GM12865 (cell line): ENCODE measurements around the gene CDC42BPG.

Experiments
- DNase-seq: peaks from one replicate; pipeline ENCODE4 v3.0.0; 2010; ENCODE audit warnings: low read depth
- H3K4me3 ChIP-seq: 2 replicates; pipeline ENCODE4 v1.5.1; 2011; ENCODE audit warnings: mild to moderate bottlenecking, low read depth, low read length, control low read depth
- TF ChIP-seq, protein P1 (sequence below): IDR thresholded peaks from 2 replicates; pipeline ENCODE4 v1.5.1; 2011; ENCODE audit warnings: low read length, control low read depth, low read depth, inconsistent platforms; ENCODE audit not compliant: insufficient read depth; ENCODE audit errors: missing control alignments

Gene CDC42BPG

DNA sequence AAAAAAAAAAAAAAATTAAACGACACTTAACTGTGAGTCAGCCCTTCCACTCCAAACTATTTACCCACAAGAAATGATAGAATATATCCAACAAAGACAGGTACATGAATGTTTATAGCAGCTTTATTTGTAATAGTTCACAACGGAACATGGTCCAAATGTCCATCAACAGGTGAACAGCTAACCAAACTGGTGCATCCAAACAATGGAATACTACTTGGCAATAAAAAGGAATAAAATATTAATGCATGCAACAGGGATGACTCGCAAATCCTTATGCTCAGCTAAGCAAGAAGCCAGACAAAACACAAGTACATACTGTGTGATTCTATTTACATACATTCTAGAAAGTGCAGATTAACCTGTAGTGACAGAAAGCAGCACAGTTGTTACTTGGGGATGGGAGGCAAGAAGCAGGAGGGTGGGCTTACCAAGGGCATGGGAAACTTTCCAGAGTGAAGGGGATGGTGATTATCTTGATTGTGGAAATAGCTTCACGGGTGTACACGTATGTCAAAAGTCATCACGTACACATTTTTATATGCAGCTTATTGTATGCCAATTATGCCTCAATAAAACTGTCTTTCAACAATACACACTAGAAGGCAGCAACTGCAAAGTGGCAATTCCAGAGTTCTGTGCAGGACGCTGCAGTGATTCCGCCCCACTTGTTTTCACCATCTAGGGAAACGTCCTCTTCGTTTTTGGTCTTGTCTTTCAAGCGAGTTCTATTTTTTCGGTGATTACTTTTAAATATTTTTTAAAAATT is 59.5 kb downstream of the CDC42BPG start:
- no peak overlapping the region for H3K4me3 ChIP-seq
- TF ChIP-seq, protein P1, sequence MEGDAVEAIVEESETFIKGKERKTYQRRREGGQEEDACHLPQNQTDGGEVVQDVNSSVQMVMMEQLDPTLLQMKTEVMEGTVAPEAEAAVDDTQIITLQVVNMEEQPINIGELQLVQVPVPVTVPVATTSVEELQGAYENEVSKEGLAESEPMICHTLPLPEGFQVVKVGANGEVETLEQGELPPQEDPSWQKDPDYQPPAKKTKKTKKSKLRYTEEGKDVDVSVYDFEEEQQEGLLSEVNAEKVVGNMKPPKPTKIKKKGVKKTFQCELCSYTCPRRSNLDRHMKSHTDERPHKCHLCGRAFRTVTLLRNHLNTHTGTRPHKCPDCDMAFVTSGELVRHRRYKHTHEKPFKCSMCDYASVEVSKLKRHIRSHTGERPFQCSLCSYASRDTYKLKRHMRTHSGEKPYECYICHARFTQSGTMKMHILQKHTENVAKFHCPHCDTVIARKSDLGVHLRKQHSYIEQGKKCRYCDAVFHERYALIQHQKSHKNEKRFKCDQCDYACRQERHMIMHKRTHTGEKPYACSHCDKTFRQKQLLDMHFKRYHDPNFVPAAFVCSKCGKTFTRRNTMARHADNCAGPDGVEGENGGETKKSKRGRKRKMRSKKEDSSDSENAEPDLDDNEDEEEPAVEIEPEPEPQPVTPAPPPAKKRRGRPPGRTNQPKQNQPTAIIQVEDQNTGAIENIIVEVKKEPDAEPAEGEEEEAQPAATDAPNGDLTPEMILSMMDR = no peak
- DNase-seq = no peak

DNA sequence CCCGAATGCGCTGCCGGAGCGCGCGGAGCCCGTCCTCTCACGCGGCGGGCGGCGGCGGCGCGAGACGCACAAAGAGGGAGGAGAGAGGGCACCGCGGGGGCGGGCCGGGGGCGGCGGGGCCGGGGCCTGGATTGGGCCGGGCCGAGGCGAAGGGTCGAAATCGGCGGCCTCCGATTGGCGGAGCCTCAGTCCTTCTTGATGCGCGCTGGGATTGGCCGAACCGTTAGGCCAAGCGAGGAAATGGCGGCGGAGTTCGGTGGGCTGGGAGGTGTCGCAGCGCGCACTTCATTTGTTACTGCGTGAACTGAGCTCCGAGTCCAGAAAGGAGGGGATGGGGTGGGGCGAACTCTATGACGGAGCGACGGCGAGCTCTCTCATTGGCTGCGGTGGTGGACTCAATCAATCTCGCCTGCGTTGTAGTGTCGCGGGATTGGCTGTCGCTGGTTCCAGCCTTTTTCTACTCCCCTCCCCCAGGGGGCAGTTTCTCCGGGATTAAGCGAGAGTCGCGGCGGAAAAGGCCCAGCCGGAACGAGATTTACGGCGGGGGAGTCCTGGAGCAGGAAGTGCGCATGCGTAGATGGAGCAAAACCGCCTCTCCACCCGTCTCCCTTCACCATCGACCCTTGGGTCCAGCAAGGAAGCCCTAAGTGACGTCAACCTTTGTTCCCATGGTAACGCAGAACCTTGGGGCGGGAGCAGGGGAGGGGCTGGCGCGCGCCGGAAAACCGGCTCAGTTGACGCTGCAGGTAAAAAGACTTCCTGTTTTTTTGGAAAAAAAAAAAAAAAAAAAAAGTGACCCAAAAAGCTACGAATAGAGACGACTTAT is 65.8 kb downstream of the CDC42BPG start, which contains the start of gene SF1:
SF1 (minus strand) TSS at position 70 of the 826 bp plus-strand sequence. CDS start 150 bp downstream, outside the sequence.
- TF ChIP-seq, protein P1 = no peak
- peak; percentile 100 for DNase-seq
- H3K4me3 ChIP-seq = peak within 1 kb of the TSS; percentile 95

DNA sequence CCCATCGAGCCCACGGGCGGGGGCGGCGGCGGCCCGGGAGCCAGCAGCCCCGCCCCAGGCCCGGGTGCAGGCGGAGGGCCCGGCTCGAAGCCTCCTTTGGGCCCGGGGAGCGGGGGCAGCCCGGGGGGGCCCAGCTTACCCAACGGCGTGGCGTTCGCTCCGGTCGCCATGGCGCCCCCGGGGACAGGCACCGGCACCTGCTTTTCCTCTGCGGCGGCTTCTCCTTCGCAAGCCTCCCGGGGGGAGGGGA is 66.3 kb downstream of the CDC42BPG start:
- peak overlapping the region; percentile 86 for H3K4me3 ChIP-seq
- TF ChIP-seq, protein P1 = no peak
- DNase-seq = no peak

DNA sequence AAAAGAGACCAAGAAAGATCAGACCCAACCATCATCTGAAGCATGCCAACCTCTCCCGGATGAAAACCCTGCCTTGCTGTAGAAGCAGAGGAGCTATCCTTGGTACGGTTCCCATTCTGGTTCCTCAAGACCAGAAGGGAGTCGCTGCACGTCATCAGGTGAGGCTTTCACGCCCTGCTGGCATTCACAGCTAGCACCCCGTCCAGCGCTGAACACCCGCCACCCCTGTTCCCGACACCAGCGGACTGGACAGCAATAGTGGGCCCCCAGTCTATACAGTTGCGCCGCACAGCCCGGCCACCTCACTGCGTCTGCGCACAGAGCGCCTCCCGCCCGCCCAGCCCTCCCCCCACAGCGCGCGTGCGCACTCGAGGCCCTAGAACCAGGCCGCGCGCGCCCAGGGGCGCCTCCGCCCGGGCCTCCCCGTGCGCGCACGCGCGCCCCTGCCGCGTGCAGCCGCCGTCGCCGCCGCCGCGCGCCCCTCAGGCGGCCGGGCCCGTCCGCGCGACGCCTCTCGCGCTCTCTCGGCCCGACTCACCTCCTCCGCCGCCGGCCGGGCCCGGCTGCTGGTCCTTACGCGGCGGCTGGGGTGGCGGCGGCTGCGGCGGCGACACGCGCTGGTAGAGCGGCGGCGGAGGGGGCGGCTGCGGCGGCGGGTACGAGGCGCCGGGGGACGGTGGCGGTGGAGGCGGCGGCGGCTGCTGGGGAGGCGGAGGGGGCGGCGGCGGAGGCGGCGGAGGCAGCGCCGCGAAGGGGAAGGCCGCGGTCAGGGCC is 66.8 kb downstream of the CDC42BPG start:
- peak; percentile 91 for DNase-seq
- TF ChIP-seq, protein P1 = no peak
- peak overlapping the region; percentile 95 for H3K4me3 ChIP-seq

DNA sequence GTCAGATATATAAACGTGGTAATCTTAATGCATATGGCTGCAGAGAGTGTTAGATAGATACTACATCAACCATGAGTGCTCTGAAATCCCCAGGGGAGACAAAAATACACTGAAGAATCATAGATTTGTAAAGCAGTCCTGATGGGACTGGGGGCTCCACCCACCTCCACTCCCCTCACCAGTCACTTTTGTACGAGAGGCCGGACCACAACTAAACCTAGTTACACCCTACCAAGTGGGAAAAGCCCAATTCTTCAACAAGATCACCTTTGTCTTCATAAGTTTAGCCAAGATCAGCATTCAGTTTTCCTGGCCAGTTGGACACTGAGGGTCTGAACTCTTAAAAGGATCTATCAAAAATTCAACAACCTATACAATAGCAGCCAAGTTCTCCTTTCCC is 67.6 kb downstream of the CDC42BPG start:
- TF ChIP-seq, protein P1 = no peak
- DNase-seq = no peak
- peak overlapping the region; percentile 95 for H3K4me3 ChIP-seq

DNA sequence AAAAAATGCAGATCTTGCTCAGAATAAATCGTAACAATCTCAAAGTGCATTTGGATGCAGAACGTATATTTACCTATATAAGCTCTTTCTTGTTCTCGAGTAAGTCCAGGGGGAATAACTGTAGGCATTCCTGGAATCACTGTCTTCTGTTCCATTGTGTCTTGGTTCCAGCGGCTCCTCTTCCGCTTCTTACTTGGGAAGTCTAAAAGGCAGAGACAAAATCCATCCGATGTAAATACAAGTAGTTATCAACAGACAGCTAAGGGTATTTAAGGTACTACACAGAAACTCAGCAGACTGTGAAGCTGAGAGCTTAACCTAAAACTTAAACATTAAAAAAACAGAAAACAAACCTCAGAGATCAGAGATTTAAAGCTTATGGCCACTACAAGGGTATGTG is 68.0 kb downstream of the CDC42BPG start:
- DNase-seq = no peak
- TF ChIP-seq, protein P1 = no peak
- peak overlapping the region; percentile 95 for H3K4me3 ChIP-seq
